WERI-Rb-1 (cell line): ENCODE results near the gene COMMD4.
A peak's percentile ranks its signal among the peaks of the same experiment; 100 is the strongest.
"Not testable (repeated sequence)": the region's sequence is repeated elsewhere in the genome, so short reads cannot be mapped to it uniquely, and the experiment has no call there.

ENCODE experiments used
- DNase-seq: peaks from one replicate; pipeline ENCODE4 v3.0.0-alpha.2; 2020
- H3K27ac ChIP-seq: fragments of 250-450 bp; sonication (Bioruptor Pico); 2 replicates; pipeline ENCODE4 v1.5.1; 2020; ENCODE audit warnings: mild to moderate bottlenecking, moderate library complexity
- H3K27me3 ChIP-seq: fragments of 250-450 bp; sonication (Bioruptor Pico); 2 replicates; pipeline ENCODE4 v1.5.1; 2021; ENCODE audit warnings: mild to moderate bottlenecking, low read depth, moderate library complexity; ENCODE audit not compliant: insufficient read depth, severe bottlenecking
- H3K36me3 ChIP-seq: fragments of 250-450 bp; sonication (Bioruptor Pico); 2 replicates; pipeline ENCODE4 v1.5.1; 2020; ENCODE audit warnings: mild to moderate bottlenecking, moderate library complexity
- H3K4me3 ChIP-seq: 2 replicates; pipeline ENCODE4 v1.5.1; 2011; ENCODE audit warnings: low read depth, mild to moderate bottlenecking, control low read depth, low read length
- H3K9me3 ChIP-seq: fragments of 250-450 bp; sonication (Bioruptor Pico); 2 replicates; pipeline ENCODE4 v1.5.1; 2021; ENCODE audit warnings: mild to moderate bottlenecking, moderate library complexity; ENCODE audit not compliant: severe bottlenecking
- CTCF ChIP-seq: IDR thresholded peaks from 2 replicates; pipeline ENCODE4 v1.5.1; 2011; ENCODE audit warnings: low read depth, mild to moderate bottlenecking, control low read depth, inconsistent platforms, low read length

The COMMD4 gene

GRCh38 chr15:75307778-75308390 is 28.0 kb upstream of the COMMD4 start:
- Histone ChIP-seq H3K27me3 (no peaks in the 10 kb centered on the region), H3K36me3 (no peaks in the 10 kb centered on the region), H3K4me3 (no peak overlapping the region; the same call in none of the 2 replicates), H3K27ac (no peak overlapping the region), H3K9me3 (no peaks in the 10 kb centered on the region)
- peak; percentile 95 for TF ChIP-seq CTCF
- peak; percentile 87 for DNase-seq

- Histone ChIP-seq H3K4me3 (no peak overlapping the region), H3K9me3 (no peaks in the 10 kb centered on the region), H3K27ac (no peak overlapping the region), H3K36me3 (no peaks in the 10 kb centered on the region), H3K27me3 (no peaks in the 10 kb centered on the region)
- DNase-seq: no peak
- TF ChIP-seq CTCF: no peak
Measured at GRCh38 chr15:75309711-75310110, 26.2 kb upstream of the COMMD4 start.

GRCh38 chr15:75312548-75312947 is 23.3 kb upstream of the COMMD4 start:
- DNase-seq, H3K27me3 ChIP-seq, H3K4me3 ChIP-seq, H3K9me3 ChIP-seq, H3K27ac ChIP-seq, H3K36me3 ChIP-seq: not testable (repeated sequence)

GRCh38 chr15:75313116-75313845 is 22.6 kb upstream of the COMMD4 start:
- Histone ChIP-seq H3K27me3 (no peaks in the 10 kb centered on the region), H3K4me3 (no peak overlapping the region), H3K36me3 (no peaks in the 10 kb centered on the region), H3K27ac (no peak overlapping the region), H3K9me3 (no peaks in the 10 kb centered on the region)
- no peak for TF ChIP-seq CTCF
- DNase-seq: no peak

GRCh38 chr15:75314552-75315290 is 21.1 kb upstream of the COMMD4 start:
- no peak overlapping the region for H3K27ac ChIP-seq
- no peak for TF ChIP-seq CTCF
- DNase-seq: no peak
- H3K4me3 ChIP-seq: no peak overlapping the region
- H3K36me3 ChIP-seq: no peaks in the 10 kb centered on the region
- no peaks in the 10 kb centered on the region for H3K9me3 ChIP-seq
- H3K27me3 ChIP-seq: no peaks in the 10 kb centered on the region

GRCh38 chr15:75319231-75319897 is 16.5 kb upstream of the COMMD4 start:
- DNase-seq: not testable (repeated sequence)

More at GRCh38 chr15:75319231-75319897, 16.5 kb upstream of the COMMD4 start:
- not testable (repeated sequence) for H3K27me3 ChIP-seq, H3K4me3 ChIP-seq, H3K36me3 ChIP-seq, H3K9me3 ChIP-seq, H3K27ac ChIP-seq
